Neural cell (in vitro differentiated cells): ENCODE data around the gene MYH13.

Experiments
- EP300 ChIP-seq: fragments of 450-650 bp; conservative IDR thresholded peaks from 2 replicates; pipeline ENCODE4 v1.6.1; 2014; ENCODE audit warnings: antibody characterized with exemption, mild to moderate bottlenecking, moderate library complexity; ENCODE audit not compliant: poor library complexity, severe bottlenecking
- EZH2 ChIP-seq: fragments of 200-600, 300-800 bp; shearing (Covaris generic), sonication (generic); IDR thresholded peaks from 2 replicates; pipeline ENCODE4 v1.6.1; 2014; ENCODE audit warnings: antibody characterized with exemption, low read length, borderline replicate concordance, mild to moderate bottlenecking; ENCODE audit not compliant: insufficient read depth, poor library complexity, severe bottlenecking
- MXI1 ChIP-seq: fragments of 450-650 bp; conservative IDR thresholded peaks from 2 replicates; pipeline ENCODE4 v1.6.1; 2014; ENCODE audit warnings: antibody characterized with exemption, mild to moderate bottlenecking; ENCODE audit not compliant: poor library complexity, severe bottlenecking
- POLR2AphosphoS5 ChIP-seq: IDR thresholded peaks from 2 replicates; pipeline ENCODE4 v1.6.1; 2012
- SMC3 ChIP-seq: fragments of 450-650 bp; conservative IDR thresholded peaks from 2 replicates; pipeline ENCODE4 v1.6.1; 2014; ENCODE audit warnings: antibody characterized with exemption, mild to moderate bottlenecking, moderate library complexity; ENCODE audit not compliant: poor library complexity
- TAF1 ChIP-seq: IDR thresholded peaks from 2 replicates; pipeline ENCODE4 v1.6.1; 2012; ENCODE audit warnings: low read depth
- TF ChIP-seq, protein P1 (sequence below): fragments of 450-650 bp; IDR thresholded peaks from 2 replicates; pipeline ENCODE4 v1.5.1; 2014; ENCODE audit warnings: antibody characterized with exemption, mild to moderate bottlenecking, moderate library complexity; ENCODE audit not compliant: poor library complexity, severe bottlenecking
- TF ChIP-seq, protein P2 (sequence below): IDR thresholded peaks from 2 replicates; pipeline ENCODE4 v1.6.1; 2012; ENCODE audit warnings: borderline replicate concordance

DNA sequence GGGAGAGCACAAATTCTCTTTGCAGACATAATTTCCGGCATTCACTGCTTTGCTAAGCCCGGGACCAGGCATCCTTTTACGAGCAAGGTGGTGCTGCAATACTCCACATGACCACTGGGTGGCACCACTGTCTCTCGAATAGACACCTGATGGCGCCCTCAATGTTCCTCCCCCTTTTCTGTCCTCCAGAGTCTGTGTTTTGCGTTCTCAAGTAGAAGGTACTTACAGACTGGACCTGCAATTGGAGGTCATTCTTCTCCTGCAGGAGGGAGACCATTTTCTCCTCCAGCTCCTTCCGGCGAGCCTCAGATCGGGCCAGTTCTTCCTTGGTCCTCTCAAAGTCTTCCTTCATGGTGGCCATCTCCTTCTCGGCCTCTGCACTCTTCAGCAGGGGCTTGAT lies 45.2 kb downstream of the MYH13 start:
- TF ChIP-seq EZH2, result no peak
- TF ChIP-seq, protein P1, sequence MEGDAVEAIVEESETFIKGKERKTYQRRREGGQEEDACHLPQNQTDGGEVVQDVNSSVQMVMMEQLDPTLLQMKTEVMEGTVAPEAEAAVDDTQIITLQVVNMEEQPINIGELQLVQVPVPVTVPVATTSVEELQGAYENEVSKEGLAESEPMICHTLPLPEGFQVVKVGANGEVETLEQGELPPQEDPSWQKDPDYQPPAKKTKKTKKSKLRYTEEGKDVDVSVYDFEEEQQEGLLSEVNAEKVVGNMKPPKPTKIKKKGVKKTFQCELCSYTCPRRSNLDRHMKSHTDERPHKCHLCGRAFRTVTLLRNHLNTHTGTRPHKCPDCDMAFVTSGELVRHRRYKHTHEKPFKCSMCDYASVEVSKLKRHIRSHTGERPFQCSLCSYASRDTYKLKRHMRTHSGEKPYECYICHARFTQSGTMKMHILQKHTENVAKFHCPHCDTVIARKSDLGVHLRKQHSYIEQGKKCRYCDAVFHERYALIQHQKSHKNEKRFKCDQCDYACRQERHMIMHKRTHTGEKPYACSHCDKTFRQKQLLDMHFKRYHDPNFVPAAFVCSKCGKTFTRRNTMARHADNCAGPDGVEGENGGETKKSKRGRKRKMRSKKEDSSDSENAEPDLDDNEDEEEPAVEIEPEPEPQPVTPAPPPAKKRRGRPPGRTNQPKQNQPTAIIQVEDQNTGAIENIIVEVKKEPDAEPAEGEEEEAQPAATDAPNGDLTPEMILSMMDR, result peak; percentile 87
- no peak for TF ChIP-seq EP300
- no peak for TF ChIP-seq MXI1
- no peak for TF ChIP-seq POLR2AphosphoS5
- TF ChIP-seq SMC3, result peak; percentile 95
- TF ChIP-seq, protein P2, sequence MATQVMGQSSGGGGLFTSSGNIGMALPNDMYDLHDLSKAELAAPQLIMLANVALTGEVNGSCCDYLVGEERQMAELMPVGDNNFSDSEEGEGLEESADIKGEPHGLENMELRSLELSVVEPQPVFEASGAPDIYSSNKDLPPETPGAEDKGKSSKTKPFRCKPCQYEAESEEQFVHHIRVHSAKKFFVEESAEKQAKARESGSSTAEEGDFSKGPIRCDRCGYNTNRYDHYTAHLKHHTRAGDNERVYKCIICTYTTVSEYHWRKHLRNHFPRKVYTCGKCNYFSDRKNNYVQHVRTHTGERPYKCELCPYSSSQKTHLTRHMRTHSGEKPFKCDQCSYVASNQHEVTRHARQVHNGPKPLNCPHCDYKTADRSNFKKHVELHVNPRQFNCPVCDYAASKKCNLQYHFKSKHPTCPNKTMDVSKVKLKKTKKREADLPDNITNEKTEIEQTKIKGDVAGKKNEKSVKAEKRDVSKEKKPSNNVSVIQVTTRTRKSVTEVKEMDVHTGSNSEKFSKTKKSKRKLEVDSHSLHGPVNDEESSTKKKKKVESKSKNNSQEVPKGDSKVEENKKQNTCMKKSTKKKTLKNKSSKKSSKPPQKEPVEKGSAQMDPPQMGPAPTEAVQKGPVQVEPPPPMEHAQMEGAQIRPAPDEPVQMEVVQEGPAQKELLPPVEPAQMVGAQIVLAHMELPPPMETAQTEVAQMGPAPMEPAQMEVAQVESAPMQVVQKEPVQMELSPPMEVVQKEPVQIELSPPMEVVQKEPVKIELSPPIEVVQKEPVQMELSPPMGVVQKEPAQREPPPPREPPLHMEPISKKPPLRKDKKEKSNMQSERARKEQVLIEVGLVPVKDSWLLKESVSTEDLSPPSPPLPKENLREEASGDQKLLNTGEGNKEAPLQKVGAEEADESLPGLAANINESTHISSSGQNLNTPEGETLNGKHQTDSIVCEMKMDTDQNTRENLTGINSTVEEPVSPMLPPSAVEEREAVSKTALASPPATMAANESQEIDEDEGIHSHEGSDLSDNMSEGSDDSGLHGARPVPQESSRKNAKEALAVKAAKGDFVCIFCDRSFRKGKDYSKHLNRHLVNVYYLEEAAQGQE, result no peak
- no peak for TF ChIP-seq TAF1
